ENCODE data around the gene GTF2F2. TPM values are rescaled to one million over a fixed set of nuclear protein-coding genes. Genes with fewer than 3 reads are reported as not detected.

GTF2F2 gene
- total and polyA plus RNA-seq, 2 donors (not counting 1 experiment from before 2014, with no cell fraction given), result 5.9 to 19.6 TPM

- Histone ChIP-seq H3K79me2 (ENCODE audit: control insufficient read depth, insufficient read depth, low read length) (no peaks in the 10 kb centered on the region), H3K4me2 (replicated peaks; ENCODE audit: low read depth, low read length, poor library complexity, severe bottlenecking) (no peak overlapping the region), H3K4me1 (ENCODE audit: control insufficient read depth in 2 of 2, insufficient read depth in 2 of 2, low read length in 2 of 2) (peaks cover 0 to 7% of the 10 kb centered on the region in 2 donors), H3K36me3 (replicated peaks in 1 of 2; ENCODE audit: control extremely low read depth in 1 of 2, control insufficient read depth in 1 of 2, extremely low read depth in 1 of 2, insufficient read depth in 2 of 2, low read length in 1 of 2) (no peaks in the 10 kb centered on the region), H2AFZ (ENCODE audit: insufficient read depth, low read depth, low read length, poor library complexity, severe bottlenecking) (no peak overlapping the region), H4K20me1 (ENCODE audit: control insufficient read depth, insufficient read depth, low read length, poor library complexity, severe bottlenecking) (no peaks in the 10 kb centered on the region), H3K4me3 (ENCODE audit: control extremely low read depth in 1 of 5, extremely low read depth in 1 of 5, insufficient read depth in 1 of 5, low read depth in 2 of 5, low read length in 4 of 5) (no peak overlapping the region), H3K27ac (ENCODE audit: low read length in 2 of 2) (no peak overlapping the region), H3K27me3 (replicated peaks in 1 of 4; ENCODE audit: control extremely low read depth in 1 of 4, control insufficient read depth in 3 of 4, insufficient read depth in 4 of 4, low read length in 3 of 4) (no peaks in the 10 kb centered on the region), H3K9ac (ENCODE audit: low read length) (no peak overlapping the region), H3K9me3 (ENCODE audit: control extremely low read depth in 1 of 3, control insufficient read depth in 2 of 3, insufficient read depth in 1 of 3, low read length in 2 of 3) (peaks cover 0 to 4% (median 0%) of the 10 kb centered on the region in 3 donors)
- no peak for TF ChIP-seq EZH2 (IDR thresholded peaks at IDR 0.05; ENCODE audit: borderline replicate concordance, insufficient read depth, low read depth, low read length, poor library complexity, severe bottlenecking)
- no peak for TF ChIP-seq CTCF (IDR thresholded peaks at IDR 0.05)
- ChIA-PET CTCF (interaction anchor here (0.9 to 1.7 kb wide), 2 partner anchors 18 to 252 kb away, joined by 3 to 6 read pairs; no protein-coding TSS in a partner anchor), POLR2A (no interaction called here)
- Mint-ChIP-seq H3K4me3 (no peak overlapping the region), H3K27ac (no peak overlapping the region), H3K27me3 (peaks cover 3% of the 10 kb centered on the region), H3K9me3 (ENCODE audit: insufficient read depth) (no peaks in the 10 kb centered on the region), H3K4me1 (peaks cover 9% of the 10 kb centered on the region)
- intact Hi-C loops (cut with micrococcal nuclease), result no loop called here
- ATAC-seq (ENCODE audit: low read depth) (no peak), DNase-seq (no peak)
- WGBS (ENCODE audit: insufficient coverage), result 100% methylated on average over 3 of the region's 3 CpGs
Observed at GRCh38 chr13:45299194-45299593, 178.9 kb downstream of the GTF2F2 start.

GRCh38 chr13:45300190-45300985 lies 180.1 kb downstream of the GTF2F2 start:
- ChIA-PET CTCF (interaction anchor here (0.7 to 1.2 kb wide), 2 partner anchors 9 to 18 kb away, joined by 3 to 4 read pairs; no protein-coding TSS in a partner anchor), POLR2A (no interaction called here)
- no peak overlapping the region for H3K27ac ChIP-seq (ENCODE audit: low read length in 2 of 2)
- intact Hi-C loops (cut with micrococcal nuclease), result loop anchor here (10.0 kb wide), 1 partner anchor 176 kb away; the partner anchor contains the start of gene GTF2F2
- no peaks in the 10 kb centered on the region for H3K79me2 ChIP-seq (ENCODE audit: control insufficient read depth, insufficient read depth, low read length)
- no peak for TF ChIP-seq EZH2 (IDR thresholded peaks at IDR 0.05; ENCODE audit: borderline replicate concordance, insufficient read depth, low read depth, low read length, poor library complexity, severe bottlenecking)
- no peak for TF ChIP-seq CTCF (IDR thresholded peaks at IDR 0.05)
- Mint-ChIP-seq H3K9me3 (ENCODE audit: insufficient read depth) (no peaks in the 10 kb centered on the region), H3K27me3 (peaks cover 10% of the 10 kb centered on the region), H3K4me3 (no peak overlapping the region), H3K27ac (no peak overlapping the region), H3K4me1 (peaks cover 9% of the 10 kb centered on the region)
- H3K9ac ChIP-seq (ENCODE audit: low read length), result no peak overlapping the region
- H4K20me1 ChIP-seq (ENCODE audit: control insufficient read depth, insufficient read depth, low read length, poor library complexity, severe bottlenecking), result no peaks in the 10 kb centered on the region
- DNase-seq (no peak), ATAC-seq (ENCODE audit: low read depth) (no peak)
- no peaks in the 10 kb centered on the region for H3K27me3 ChIP-seq (replicated peaks in 1 of 4; ENCODE audit: control extremely low read depth in 1 of 4, control insufficient read depth in 3 of 4, insufficient read depth in 4 of 4, low read length in 3 of 4)
- peaks cover 0 to 7% of the 10 kb centered on the region in 2 donors for H3K4me1 ChIP-seq (ENCODE audit: control insufficient read depth in 2 of 2, insufficient read depth in 2 of 2, low read length in 2 of 2)
- H3K4me2 ChIP-seq (replicated peaks; ENCODE audit: low read depth, low read length, poor library complexity, severe bottlenecking), result no peak overlapping the region
- H2AFZ ChIP-seq (ENCODE audit: insufficient read depth, low read depth, low read length, poor library complexity, severe bottlenecking), result no peak overlapping the region
- peaks cover 0 to 4% (median 0%) of the 10 kb centered on the region in 3 donors for H3K9me3 ChIP-seq (ENCODE audit: control extremely low read depth in 1 of 3, control insufficient read depth in 2 of 3, insufficient read depth in 1 of 3, low read length in 2 of 3)
- H3K4me3 ChIP-seq (ENCODE audit: control extremely low read depth in 1 of 5, extremely low read depth in 1 of 5, insufficient read depth in 1 of 5, low read depth in 2 of 5, low read length in 4 of 5), result no peak overlapping the region
- WGBS (ENCODE audit: insufficient coverage), result 100% methylated on average over 2 of the region's 9 CpGs
- no peaks in the 10 kb centered on the region for H3K36me3 ChIP-seq (replicated peaks in 1 of 2; ENCODE audit: control extremely low read depth in 1 of 2, control insufficient read depth in 1 of 2, extremely low read depth in 1 of 2, insufficient read depth in 2 of 2, low read length in 1 of 2)
